SK-N-SH (cell line): ENCODE data around the gene STRA8. TPM values are rescaled to one million over a fixed set of nuclear protein-coding genes. Genes with fewer than 3 reads are reported as not detected.

Source experiments
- CTCF ChIA-PET: fragments of 300-600, 350-600 bp; formaldehyde crosslinking; extraction: SDS; loops from one replicate; lab custom pipeline; 2021; lab: Yijun Ruan, JAX
- POLR2A ChIA-PET: fragments of 350-600 bp; sonication (Branson Sonifier 250); formaldehyde crosslinking; extraction: SDS; loops from one replicate; lab custom pipeline; 2020; ENCODE audit warnings: antibody characterized with exemption, inconsistent platforms; lab: Yijun Ruan, JAX
- DNase-seq: peaks from one replicate; pipeline ENCODE4 v3.0.0; 2012
- H2AFZ ChIP-seq: fragments of 200-600 bp; sonication (generic); 2 replicates; pipeline ENCODE4 v1.8.1; 2016; ENCODE audit warnings: antibody characterized with exemption, mild to moderate bottlenecking, low read depth
- H3F3A ChIP-seq: fragments of 200-600 bp; sonication (generic); replicated peaks from 2 replicates; pipeline ENCODE3; 2016; ENCODE audit warnings: antibody characterized with exemption, mild to moderate bottlenecking; ENCODE audit not compliant: insufficient read depth
- H3K27ac ChIP-seq, 2 experiments: fragments of 200-500 bp in 1 of 2; fragments of 200-600 bp in 1 of 2; sonication (Bioruptor generic) in 1 of 2; sonication (generic), shearing (Covaris generic) in 1 of 2; 2 replicates each; pipeline versions ENCODE4 v1.5.1 to v1.6.1; 2014 to 2016; ENCODE audit warnings: low read depth in 2 of 2, inconsistent platforms in 1 of 2, low read length in 1 of 2, mild to moderate bottlenecking in 1 of 2, mixed read lengths in 1 of 2
- H3K27me3 ChIP-seq: fragments of 200-600 bp; sonication (generic), shearing (Covaris generic); 2 replicates; pipeline ENCODE4 v1.6.1; 2016; ENCODE audit warnings: mixed run types; ENCODE audit not compliant: insufficient read depth
- H3K36me3 ChIP-seq, 2 experiments: fragments of 200-500 bp in 1 of 2; fragments of 200-600 bp in 1 of 2; sonication (Bioruptor generic) in 1 of 2; sonication (generic) in 1 of 2; replicated peaks in 1 of 2; 2 replicates each; pipeline versions ENCODE3 to v1.5.1; 2014 to 2016; ENCODE audit warnings: low read length in 1 of 2, mild to moderate bottlenecking in 1 of 2; ENCODE audit not compliant: insufficient read depth in 2 of 2, control insufficient read depth in 1 of 2
- H3K4me1 ChIP-seq, 2 experiments: fragments of 200-500 bp in 1 of 2; fragments of 200-600 bp in 1 of 2; sonication (Bioruptor generic) in 1 of 2; sonication (generic), shearing (Covaris generic) in 1 of 2; 2 replicates each; pipeline versions ENCODE4 v1.5.1 to v1.6.1; 2014 to 2016; ENCODE audit warnings: low read depth in 1 of 2, low read length in 1 of 2, mixed run types in 1 of 2; ENCODE audit not compliant: insufficient read depth in 2 of 2, control insufficient read depth in 1 of 2
- H3K4me2 ChIP-seq: fragments of 200-600 bp; sonication (generic), shearing (Covaris generic); 2 replicates; pipeline ENCODE4 v1.6.1; 2017; ENCODE audit warnings: mixed run types
- H3K4me3 ChIP-seq, 2 experiments: fragments of 200-500 bp in 1 of 2; fragments of 200-600 bp in 1 of 2; sonication (Bioruptor generic) in 1 of 2; sonication (generic), shearing (Covaris generic) in 1 of 2; 2 replicates each; pipeline versions ENCODE4 v1.5.1 to v1.8.1; 2014 to 2016; ENCODE audit warnings: low read depth in 2 of 2, inconsistent platforms in 1 of 2, low read length in 1 of 2, mild to moderate bottlenecking in 1 of 2, mixed read lengths in 1 of 2, moderate library complexity in 1 of 2
- H3K79me2 ChIP-seq: fragments of 200-600 bp; sonication (generic); 2 replicates; pipeline ENCODE4 v1.8.1; 2017; ENCODE audit warnings: mild to moderate bottlenecking; ENCODE audit not compliant: insufficient read depth
- H3K9ac ChIP-seq: fragments of 200-600 bp; sonication (generic); 2 replicates; pipeline ENCODE4 v1.6.1; 2017; ENCODE audit warnings: mixed run types
- H3K9me2 ChIP-seq: fragments of 200-600 bp; sonication (generic); 2 replicates; pipeline ENCODE4 v1.6.1; 2017; ENCODE audit warnings: mixed run types
- H3K9me3 ChIP-seq: fragments of 200-600 bp; sonication (generic); 2 replicates; pipeline ENCODE4 v1.6.1; 2017; ENCODE audit warnings: mixed run types, mild to moderate bottlenecking, moderate library complexity
- H4K20me1 ChIP-seq: fragments of 200-600 bp; sonication (generic); 2 replicates; pipeline ENCODE4 v1.6.1; 2017; ENCODE audit warnings: mild to moderate bottlenecking, mixed run types; ENCODE audit not compliant: insufficient read depth
- ELF1 ChIP-seq: IDR thresholded peaks from 2 replicates; pipeline ENCODE4 v1.4.0; 2012
- FOXM1 ChIP-seq: IDR thresholded peaks from 2 replicates; pipeline ENCODE4 v1.4.0; 2012; ENCODE audit warnings: low read depth, mild to moderate bottlenecking
- GATA2 ChIP-seq: sonication (generic); formaldehyde crosslinking; IDR thresholded peaks from 2 replicates; pipeline ENCODE4 v1.5.0; 2020; ENCODE audit warnings: mild to moderate bottlenecking, missing genetic modification reagents
- IRF3 ChIP-seq: fragments of 150-350 bp; IDR thresholded peaks from 2 replicates; pipeline ENCODE4 v1.6.1; 2016; ENCODE audit warnings: mild to moderate bottlenecking, low read depth, low read length
- MAX ChIP-seq: IDR thresholded peaks from 2 replicates; pipeline ENCODE4 v1.4.0; 2012; ENCODE audit warnings: low read depth
- POLR2AphosphoS5 ChIP-seq: IDR thresholded peaks from 2 replicates; pipeline ENCODE4 v1.6.1; 2012; ENCODE audit warnings: low read depth, low read length
- RAD21 ChIP-seq: IDR thresholded peaks from 2 replicates; pipeline ENCODE4 v1.6.1; 2012; ENCODE audit warnings: mild to moderate bottlenecking, low read length
- RCOR1 ChIP-seq: fragments of 150-350 bp; IDR thresholded peaks from 2 replicates; pipeline ENCODE4 v1.6.1; 2017; ENCODE audit warnings: antibody characterized with exemption, low read length
- REST ChIP-seq: IDR thresholded peaks from 2 replicates; pipeline ENCODE4 v1.6.1; 2012; ENCODE audit warnings: mild to moderate bottlenecking, low read depth, low read length, moderate library complexity
- RFX5 ChIP-seq: IDR thresholded peaks from 2 replicates; pipeline ENCODE4 v1.6.1; 2012; ENCODE audit warnings: mild to moderate bottlenecking, improper control_type of control experiment, low read length
- RXRA ChIP-seq: IDR thresholded peaks from 2 replicates; pipeline ENCODE4 v1.4.0; 2012; ENCODE audit warnings: low read depth, mild to moderate bottlenecking, borderline replicate concordance
- SMC3 ChIP-seq: IDR thresholded peaks from 2 replicates; pipeline ENCODE4 v1.6.1; 2012; ENCODE audit warnings: low read depth, low read length, improper control_type of control experiment
- TAF1 ChIP-seq: IDR thresholded peaks from 2 replicates; pipeline ENCODE4 v1.6.1; 2012; ENCODE audit warnings: low read depth, mild to moderate bottlenecking, low read length, moderate library complexity, borderline replicate concordance
- TEAD4 ChIP-seq: IDR thresholded peaks from 2 replicates; pipeline ENCODE4 v1.4.0; 2012; ENCODE audit warnings: mild to moderate bottlenecking, borderline replicate concordance; ENCODE audit not compliant: insufficient read depth
- USF2 ChIP-seq: fragments of 150-350 bp; IDR thresholded peaks from 2 replicates; pipeline ENCODE4 v1.6.1; 2017; ENCODE audit warnings: antibody characterized with exemption, low read length, low read depth, borderline replicate concordance
- YY1 ChIP-seq: IDR thresholded peaks from 2 replicates; pipeline ENCODE4 v1.4.0; 2012; ENCODE audit warnings: low read depth, mild to moderate bottlenecking
- WGBS: methylation state at CpG from one replicate; pipeline ENCODE4 v1.1.6; 2017; ENCODE audit warnings: low lambda C conversion rate; 5-methylcytosine and 5-hydroxymethylcytosine counted together
- polyA plus RNA-seq, 3 experiments: library from polyadenylated mRNA; depleted of rRNA; stranded (reverse); fragments of >200 nt; gene quantifications; 2 replicates each; pipeline ENCODE4 v1.2.3, GENCODE V29; 2012
- TF ChIP-seq, protein P1 (sequence below): IDR thresholded peaks from 2 replicates; pipeline ENCODE4; 2012

The STRA8 gene
- polyA plus RNA-seq, 1 of the 3 experiments (the other 2 are of a cell fraction): not detected

DNA sequence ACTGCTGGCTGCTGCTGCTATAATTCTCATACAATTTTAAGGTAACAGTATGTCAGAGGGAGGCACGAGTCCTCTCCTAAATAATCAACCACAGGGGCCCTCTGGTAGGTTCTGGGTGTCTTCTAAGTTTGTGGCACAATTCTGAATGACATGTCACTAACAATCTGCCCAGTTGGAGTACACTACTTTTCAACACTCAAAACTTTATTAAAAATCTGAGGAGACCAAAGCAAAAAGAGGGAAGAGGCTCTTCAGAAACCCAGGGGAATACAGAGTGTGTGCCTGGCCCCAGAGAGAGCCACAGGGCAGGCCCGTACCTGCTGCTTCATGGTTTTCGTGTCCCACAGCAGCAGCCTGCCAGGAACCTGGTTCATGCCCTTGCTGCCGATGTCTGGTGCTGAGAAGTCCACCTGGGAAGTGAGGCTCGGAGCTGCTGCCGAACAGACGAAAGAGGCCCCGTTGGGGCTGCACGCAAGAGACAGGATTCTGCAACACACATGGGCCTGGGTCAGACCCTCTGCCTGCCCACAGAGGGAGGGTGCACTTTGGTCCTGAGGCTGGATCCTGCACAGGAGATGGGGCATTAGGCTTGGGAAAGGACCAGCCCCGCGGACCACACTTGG lies 40.6 kb upstream of the STRA8 start (continued):
- TF ChIP-seq YY1 (no peak), FOXM1 (no peak), RCOR1 (no peak), RXRA (no peak), RFX5 (no peak)

GRCh38 chr7:135193615-135194081 lies 40.0 kb upstream of the STRA8 start:
- H3K4me3 ChIP-seq: no peak overlapping the region
- H3F3A ChIP-seq: no peaks in the 10 kb centered on the region
- H3K27ac ChIP-seq: no peak overlapping the region
- TF ChIP-seq TAF1: no peak
- TF ChIP-seq SMC3: no peak
- no peak for TF ChIP-seq POLR2AphosphoS5
- no peak for TF ChIP-seq RAD21
- no peak for TF ChIP-seq RFX5
- TF ChIP-seq, protein P1, sequence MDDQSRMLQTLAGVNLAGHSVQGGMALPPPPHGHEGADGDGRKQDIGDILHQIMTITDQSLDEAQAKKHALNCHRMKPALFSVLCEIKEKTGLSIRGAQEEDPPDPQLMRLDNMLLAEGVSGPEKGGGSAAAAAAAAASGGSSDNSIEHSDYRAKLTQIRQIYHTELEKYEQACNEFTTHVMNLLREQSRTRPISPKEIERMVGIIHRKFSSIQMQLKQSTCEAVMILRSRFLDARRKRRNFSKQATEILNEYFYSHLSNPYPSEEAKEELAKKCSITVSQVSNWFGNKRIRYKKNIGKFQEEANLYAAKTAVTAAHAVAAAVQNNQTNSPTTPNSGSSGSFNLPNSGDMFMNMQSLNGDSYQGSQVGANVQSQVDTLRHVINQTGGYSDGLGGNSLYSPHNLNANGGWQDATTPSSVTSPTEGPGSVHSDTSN: no peak
- TF ChIP-seq ELF1: no peak
- TF ChIP-seq USF2: no peak
- no peak for TF ChIP-seq IRF3
- no peak for TF ChIP-seq REST
- no peak for TF ChIP-seq TEAD4
- no peak for TF ChIP-seq RXRA
- no peak for TF ChIP-seq GATA2
- TF ChIP-seq MAX: no peak
- no peak overlapping the region for H3K4me2 ChIP-seq
- no peaks in the 10 kb centered on the region for H4K20me1 ChIP-seq
- H2AFZ ChIP-seq: no peak overlapping the region
- 92% methylated on average over 10 of the region's 10 CpGs for WGBS
- no peaks in the 10 kb centered on the region for H3K79me2 ChIP-seq
- ChIA-PET POLR2A (no interaction called here), CTCF (interaction anchor here (1.3 kb wide), 1 partner anchor 11 kb away, joined by 3 read pairs; no protein-coding TSS in a partner anchor)
- no peak overlapping the region for H3K9ac ChIP-seq
- no peak for DNase-seq
- H3K4me1 ChIP-seq: peaks cover 0 to 10% of the 10 kb centered on the region in 2 experiments; a peak in 2 of 4 replicates
- no peaks in the 10 kb centered on the region for H3K27me3 ChIP-seq
- H3K9me2 ChIP-seq: no peaks in the 10 kb centered on the region
- peaks cover 0 to 27% of the 10 kb centered on the region in 2 experiments for H3K36me3 ChIP-seq
- H3K9me3 ChIP-seq: no peaks in the 10 kb centered on the region
